Smooth muscle cell (in vitro differentiated cells): ENCODE data around the gene NFATC2. TPM values are rescaled to one million over a fixed set of nuclear protein-coding genes. Genes with fewer than 3 reads are reported as not detected.

Experiments
- DNase-seq: peaks from one replicate; lab custom pipeline; 2025; ENCODE audit not compliant: unreplicated experiment; lab: John Stamatoyannopoulos, UW
- H2AFZ ChIP-seq: fragments of 200-600 bp; sonication (generic); 2 replicates; pipeline ENCODE4 v1.6.0; 2016; ENCODE audit warnings: antibody characterized with exemption, low read depth, mild to moderate bottlenecking
- H3F3A ChIP-seq: fragments of 200-600 bp; sonication (generic); 2 replicates; pipeline ENCODE4 v1.6.0; 2017; ENCODE audit warnings: antibody characterized with exemption, low read depth
- H3K27ac ChIP-seq: fragments of 200-600 bp; sonication (generic); 2 replicates; pipeline ENCODE4 v1.5.1; 2016; ENCODE audit warnings: low read depth, mild to moderate bottlenecking
- H3K27me3 ChIP-seq: fragments of 200-600 bp; sonication (generic); 2 replicates; pipeline ENCODE4 v1.6.1; 2016; ENCODE audit warnings: low read depth, mild to moderate bottlenecking
- H3K36me3 ChIP-seq: fragments of 200-600 bp; sonication (generic); 2 replicates; pipeline ENCODE4 v1.5.1; 2016; ENCODE audit warnings: low read depth
- H3K4me1 ChIP-seq: fragments of 200-600 bp; sonication (generic); 2 replicates; pipeline ENCODE4 v1.5.1; 2016; ENCODE audit warnings: low read depth
- H3K4me2 ChIP-seq: fragments of 200-600 bp; sonication (generic); 2 replicates; pipeline ENCODE4 v1.6.0; 2016; ENCODE audit warnings: mild to moderate bottlenecking
- H3K4me3 ChIP-seq: fragments of 200-600 bp; sonication (generic); 2 replicates; pipeline ENCODE4 v1.5.1; 2016; ENCODE audit warnings: mild to moderate bottlenecking
- H3K79me2 ChIP-seq: fragments of 200-600 bp; sonication (generic); 2 replicates; pipeline ENCODE4 v1.6.0; 2016; ENCODE audit warnings: low read depth, mild to moderate bottlenecking
- H3K9ac ChIP-seq: fragments of 200-600 bp; sonication (generic); 2 replicates; pipeline ENCODE4 v1.6.0; 2016; ENCODE audit warnings: low read depth
- H3K9me3 ChIP-seq: fragments of 200-600 bp; sonication (generic); replicated peaks from 2 replicates; pipeline ENCODE4 v1.5.1; 2016; ENCODE audit warnings: low read depth
- H4K20me1 ChIP-seq: fragments of 200-600 bp; sonication (generic); 2 replicates; pipeline ENCODE4 v1.6.0; 2016; ENCODE audit warnings: low read depth
- WGBS: methylation state at CpG from one replicate; pipeline ENCODE4 v1.1.7; 2016; ENCODE audit warnings: low lambda C conversion rate; 5-methylcytosine and 5-hydroxymethylcytosine counted together
- polyA plus RNA-seq: library from polyadenylated mRNA; unstranded; fragments of >200 nt; fragmentation: Nextera tagmentation; extraction: Ambion mirVana; gene quantifications from 2 replicates; pipeline ENCODE4 v1.2.1, GENCODE V29; 2016
- total RNA-seq: library from RNA; depleted of rRNA; stranded (reverse); fragments of >200 nt; gene quantifications from 2 replicates; pipeline ENCODE4 v1.2.3, GENCODE V29; 2014
- TF ChIP-seq, protein P1 (sequence below): fragments of 200-600 bp; sonication (generic); IDR thresholded peaks from 2 replicates; pipeline ENCODE4 v1.5.1; 2017; ENCODE audit warnings: borderline replicate concordance, mild to moderate bottlenecking, antibody characterized with exemption; ENCODE audit not compliant: insufficient read depth, poor library complexity, severe bottlenecking

Gene NFATC2
- total and polyA plus RNA-seq, 2 experiments from 2014 or later = 5.8 to 8.4 TPM

DNA sequence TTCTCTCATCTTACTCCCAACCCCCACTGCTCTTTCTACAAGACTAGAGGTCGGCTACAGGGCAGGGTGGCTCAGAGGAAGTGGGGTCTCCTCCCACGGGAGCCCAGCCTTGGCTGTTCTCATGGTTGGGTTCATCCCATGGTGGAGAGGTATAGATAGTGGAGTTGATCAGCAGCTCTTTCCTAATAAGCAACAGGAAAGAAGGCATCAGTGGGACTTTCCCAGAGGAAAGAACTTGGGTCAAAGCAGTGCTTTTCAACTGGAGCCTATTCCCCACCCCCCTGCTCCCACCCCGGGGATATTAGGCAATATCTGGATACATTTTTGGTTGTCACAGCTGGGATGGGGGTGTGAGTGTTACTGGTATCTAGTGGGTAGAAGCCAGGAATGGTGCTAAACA, 200.9 kb downstream of the NFATC2 start:
- Histone ChIP-seq H3K27me3 (no peaks in the 10 kb centered on the region), H3K9me3 (no peaks in the 10 kb centered on the region), H3K4me3 (no peak overlapping the region), H3K79me2 (no peaks in the 10 kb centered on the region), H3K36me3 (no peaks in the 10 kb centered on the region), H3K4me1 (no peaks in the 10 kb centered on the region), H3K27ac (no peak overlapping the region), H2AFZ (no peak overlapping the region), H3F3A (peaks cover 8% of the 10 kb centered on the region), H3K9ac (no peak overlapping the region), H4K20me1 (no peaks in the 10 kb centered on the region), H3K4me2 (no peak overlapping the region)
- TF ChIP-seq, protein P1, sequence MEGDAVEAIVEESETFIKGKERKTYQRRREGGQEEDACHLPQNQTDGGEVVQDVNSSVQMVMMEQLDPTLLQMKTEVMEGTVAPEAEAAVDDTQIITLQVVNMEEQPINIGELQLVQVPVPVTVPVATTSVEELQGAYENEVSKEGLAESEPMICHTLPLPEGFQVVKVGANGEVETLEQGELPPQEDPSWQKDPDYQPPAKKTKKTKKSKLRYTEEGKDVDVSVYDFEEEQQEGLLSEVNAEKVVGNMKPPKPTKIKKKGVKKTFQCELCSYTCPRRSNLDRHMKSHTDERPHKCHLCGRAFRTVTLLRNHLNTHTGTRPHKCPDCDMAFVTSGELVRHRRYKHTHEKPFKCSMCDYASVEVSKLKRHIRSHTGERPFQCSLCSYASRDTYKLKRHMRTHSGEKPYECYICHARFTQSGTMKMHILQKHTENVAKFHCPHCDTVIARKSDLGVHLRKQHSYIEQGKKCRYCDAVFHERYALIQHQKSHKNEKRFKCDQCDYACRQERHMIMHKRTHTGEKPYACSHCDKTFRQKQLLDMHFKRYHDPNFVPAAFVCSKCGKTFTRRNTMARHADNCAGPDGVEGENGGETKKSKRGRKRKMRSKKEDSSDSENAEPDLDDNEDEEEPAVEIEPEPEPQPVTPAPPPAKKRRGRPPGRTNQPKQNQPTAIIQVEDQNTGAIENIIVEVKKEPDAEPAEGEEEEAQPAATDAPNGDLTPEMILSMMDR = no peak
- DNase-seq = no peak
- WGBS = 66% methylated on average over 3 of the region's 3 CpGs

DNA sequence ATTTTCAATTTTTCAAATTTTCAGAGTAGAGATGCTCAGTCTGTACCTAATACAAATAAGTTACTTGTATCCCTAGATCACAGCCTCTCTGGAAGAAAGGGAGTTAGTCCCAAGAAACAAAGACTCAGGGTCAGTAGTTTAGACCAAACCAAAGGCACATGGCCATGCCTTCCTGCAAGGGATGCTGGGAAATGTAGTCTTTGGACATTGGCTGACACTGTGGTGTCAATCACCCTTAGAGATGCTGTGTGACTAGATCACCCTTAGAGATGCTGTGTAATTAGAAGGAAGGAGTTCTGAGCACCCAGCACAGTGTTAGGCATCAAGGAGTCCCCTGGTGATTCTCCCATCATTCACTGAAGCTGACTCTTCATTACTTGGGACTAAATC, 202.1 kb downstream of the NFATC2 start:
- H3F3A ChIP-seq = peaks cover 2% of the 10 kb centered on the region
- TF ChIP-seq, protein P1 = no peak
- no peaks in the 10 kb centered on the region for H3K36me3 ChIP-seq
- peak overlapping the region; percentile 70 for H3K27ac ChIP-seq
- H3K27me3 ChIP-seq = no peaks in the 10 kb centered on the region
- H3K4me2 ChIP-seq = no peak overlapping the region
- H2AFZ ChIP-seq = no peak overlapping the region
- DNase-seq = no peak
- no peaks in the 10 kb centered on the region for H3K4me1 ChIP-seq
- no peaks in the 10 kb centered on the region for H4K20me1 ChIP-seq
- no peaks in the 10 kb centered on the region for H3K79me2 ChIP-seq
- no peak overlapping the region for H3K4me3 ChIP-seq
- no peak overlapping the region for H3K9ac ChIP-seq
- H3K9me3 ChIP-seq = no peaks in the 10 kb centered on the region

DNA sequence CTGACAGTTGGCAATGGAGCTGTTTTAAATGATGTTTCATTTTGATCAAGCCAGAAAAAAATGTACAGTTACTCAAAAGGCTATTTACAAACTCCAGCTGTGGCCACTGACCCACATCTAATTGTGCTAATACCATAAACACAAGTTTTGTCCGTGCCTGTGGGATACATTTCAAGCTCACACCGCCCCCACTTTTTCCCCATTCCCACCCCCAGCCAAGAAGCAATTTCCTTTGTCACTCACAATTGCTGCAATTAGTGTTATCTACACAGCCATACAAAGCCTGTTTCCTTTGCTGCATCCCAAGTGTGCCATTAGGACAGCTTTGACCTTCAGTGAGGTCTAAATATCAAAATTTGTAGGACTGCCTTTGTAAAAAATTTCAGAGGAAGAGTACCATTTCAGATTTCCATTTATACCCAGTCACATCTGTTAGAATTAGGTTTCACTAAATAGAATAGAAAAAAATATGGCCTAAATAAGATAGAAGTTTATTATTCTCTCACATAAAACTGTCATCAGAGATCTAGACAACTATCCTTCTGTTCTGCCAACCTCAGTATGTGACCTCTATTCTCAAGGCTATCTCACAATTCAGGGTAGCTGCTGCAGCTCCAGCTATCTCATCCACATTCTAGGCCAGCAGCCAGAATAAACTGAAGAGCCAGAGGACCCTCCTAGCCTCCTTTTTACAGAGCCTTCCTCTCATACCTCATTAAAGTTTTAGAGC, 202.6 kb downstream of the NFATC2 start:
- Histone ChIP-seq H3K4me1 (no peaks in the 10 kb centered on the region), H3K36me3 (no peaks in the 10 kb centered on the region), H4K20me1 (no peaks in the 10 kb centered on the region), H3K27me3 (no peaks in the 10 kb centered on the region), H3K9me3 (no peaks in the 10 kb centered on the region), H3K27ac (peak overlapping the region; percentile 70), H3K9ac (peak overlapping the region; percentile 9), H3K4me2 (peak overlapping the region; percentile 33), H2AFZ (peak overlapping the region; percentile 41), H3K4me3 (no peak overlapping the region), H3F3A (peaks cover 1% of the 10 kb centered on the region), H3K79me2 (no peaks in the 10 kb centered on the region)
- TF ChIP-seq, protein P1 = no peak
- 49% methylated on average over 2 of the region's 2 CpGs for WGBS
- no peak for DNase-seq

GRCh38 chr20:51338692-51339440, 203.7 kb downstream of the NFATC2 start:
- Histone ChIP-seq H3K27me3 (no peaks in the 10 kb centered on the region), H3K27ac (peak overlapping the region; percentile 97), H2AFZ (no peak overlapping the region), H3K9ac (peak overlapping the region; percentile 9), H3K36me3 (no peaks in the 10 kb centered on the region), H3K4me1 (no peaks in the 10 kb centered on the region), H3K4me3 (no peak overlapping the region), H3K79me2 (no peaks in the 10 kb centered on the region), H4K20me1 (no peaks in the 10 kb centered on the region), H3K9me3 (no peaks in the 10 kb centered on the region), H3K4me2 (no peak overlapping the region), H3F3A (peaks cover 7% of the 10 kb centered on the region)
- 92% methylated on average over 5 of the region's 5 CpGs for WGBS
- no peak for DNase-seq
- TF ChIP-seq, protein P1 = no peak
